CD14-positive monocyte (primary cell): ENCODE results near the gene PDE7B. TPM values are rescaled to one million over a fixed set of nuclear protein-coding genes. Genes with fewer than 3 reads are reported as not detected.

Experiments
- DNase-seq, 3 donors: peaks; one replicate each; pipeline ENCODE4 v3.0.0-alpha.2; 2011 to 2022
- H2AFZ ChIP-seq: 2 replicates; pipeline ENCODE4 v1.6.0; 2012; ENCODE audit warnings: mild to moderate bottlenecking, low read depth, low read length, inconsistent platforms; ENCODE audit not compliant: insufficient read depth, poor library complexity, severe bottlenecking
- H3K27ac ChIP-seq, 2 donors: 1 replicate in 1 of 2; 2 replicates in 1 of 2; pipeline ENCODE4 v1.5.1; 2012 to 2013; ENCODE audit warnings: low read length in 2 of 2, control low read depth in 1 of 2, inconsistent platforms in 1 of 2, low read depth in 1 of 2, mild to moderate bottlenecking in 1 of 2
- H3K27me3 ChIP-seq, 2 donors: one replicate each; pipeline versions ENCODE4 v1.6.0 to v1.6.1; 2011 to 2013; ENCODE audit warnings: low read length in 2 of 2; ENCODE audit not compliant: control insufficient read depth in 2 of 2, insufficient read depth in 2 of 2
- H3K36me3 ChIP-seq, 2 donors: replicated peaks in 1 of 2; 1 replicate in 1 of 2; 2 replicates in 1 of 2; pipeline versions ENCODE4 v1.5.1 to v1.6.1; 2012 to 2013; ENCODE audit warnings: low read length in 2 of 2, control low read depth in 1 of 2, inconsistent platforms in 1 of 2, mild to moderate bottlenecking in 1 of 2; ENCODE audit not compliant: insufficient read depth in 2 of 2, control insufficient read depth in 1 of 2
- H3K4me1 ChIP-seq, 2 donors: 1 replicate in 1 of 2; 2 replicates in 1 of 2; pipeline versions ENCODE4 v1.5.1 to v1.6.1; 2012 to 2013; ENCODE audit warnings: low read length in 2 of 2, control low read depth in 1 of 2, inconsistent platforms in 1 of 2, mild to moderate bottlenecking in 1 of 2, moderate library complexity in 1 of 2; ENCODE audit not compliant: insufficient read depth in 2 of 2, control insufficient read depth in 1 of 2
- H3K4me2 ChIP-seq: replicated peaks from 2 replicates; pipeline ENCODE3; 2012; ENCODE audit warnings: low read length, moderate library complexity, mild to moderate bottlenecking; ENCODE audit not compliant: poor library complexity, severe bottlenecking; ENCODE audit errors: extremely low read depth
- H3K4me3 ChIP-seq, 3 experiments: fragments of 200-600 bp in 1 of 3; sonication (generic) in 1 of 3; replicated peaks in 1 of 3; 1 replicate in 2 of 3; 2 replicates in 1 of 3; pipeline ENCODE4 v1.5.1; 2011 to 2013; ENCODE audit warnings: low read length in 3 of 3, mild to moderate bottlenecking in 3 of 3, control low read depth in 2 of 3, low read depth in 2 of 3, inconsistent platforms in 1 of 3, moderate library complexity in 1 of 3
- H3K79me2 ChIP-seq: 2 replicates; pipeline ENCODE4 v1.6.0; 2012; ENCODE audit warnings: mild to moderate bottlenecking, control low read depth, inconsistent platforms, low read length, moderate library complexity; ENCODE audit not compliant: insufficient read depth
- H3K9ac ChIP-seq: 2 replicates; pipeline ENCODE4 v1.6.0; 2017; ENCODE audit warnings: low read length, mild to moderate bottlenecking; ENCODE audit not compliant: insufficient read depth, poor library complexity, severe bottlenecking
- H3K9me3 ChIP-seq, 2 donors: replicated peaks in 1 of 2; 1 replicate in 1 of 2; 2 replicates in 1 of 2; pipeline versions ENCODE4 v1.5.1 to v1.6.1; 2012 to 2013; ENCODE audit warnings: low read length in 2 of 2, control low read depth in 1 of 2; ENCODE audit not compliant: control insufficient read depth in 1 of 2, insufficient read depth in 1 of 2
- H4K20me1 ChIP-seq: 2 replicates; pipeline ENCODE4 v1.6.0; 2012; ENCODE audit warnings: mild to moderate bottlenecking, low read length, control low read depth, moderate library complexity; ENCODE audit not compliant: insufficient read depth
- H3K27ac Mint-ChIP-seq, 7 donors: one replicate each; pipeline ENCODE4 v1.8.0; 2020; ENCODE audit warnings: mild to moderate bottlenecking in 7 of 7, mixed read lengths in 7 of 7, moderate library complexity in 6 of 7, inconsistent platforms in 2 of 7
- H3K27me3 Mint-ChIP-seq, 3 donors: one replicate each; pipeline ENCODE4 v1.8.0; 2021 to 2022; ENCODE audit warnings: low read depth in 3 of 3, mild to moderate bottlenecking in 3 of 3, mixed read lengths in 3 of 3, moderate library complexity in 3 of 3, inconsistent platforms in 1 of 3
- H3K36me3 Mint-ChIP-seq, 2 donors: one replicate each; pipeline ENCODE4 v1.8.0; 2020; ENCODE audit warnings: mixed read lengths in 2 of 2, inconsistent platforms in 1 of 2, mild to moderate bottlenecking in 1 of 2
- H3K4me1 Mint-ChIP-seq: one replicate; pipeline ENCODE4 v1.8.0; 2020; ENCODE audit warnings: mild to moderate bottlenecking, mixed read lengths
- H3K4me3 Mint-ChIP-seq, 2 donors: one replicate each; pipeline ENCODE4 v1.8.0; 2020; ENCODE audit warnings: mild to moderate bottlenecking in 2 of 2, mixed read lengths in 2 of 2, moderate library complexity in 1 of 2
- H3K9me3 Mint-ChIP-seq, 7 donors: one replicate each; pipeline ENCODE4 v1.8.0; 2020 to 2022; ENCODE audit warnings: mixed read lengths in 7 of 7, mild to moderate bottlenecking in 6 of 7, moderate library complexity in 6 of 7, inconsistent platforms in 2 of 7
- CTCF ChIP-seq: fragments of 200-600 bp; IDR thresholded peaks from one replicate; pipeline ENCODE4 v1.8.0; 2022; ENCODE audit warnings: antibody characterized with exemption, mild to moderate bottlenecking
- WGBS: methylation state at CpG from one replicate; pipeline ENCODE4 v1.1.5; 2013; ENCODE audit warnings: missing lambda C conversion rate; ENCODE audit not compliant: insufficient coverage; 5-methylcytosine and 5-hydroxymethylcytosine counted together
- intact Hi-C, 2 donors: fragments of 100-400 bp; cut with micrococcal nuclease; formaldehyde crosslinking; loops; one replicate each; pipeline versions ENCODE4 v1.15.0 to v1.15.1; 2023
- polyA plus RNA-seq, 3 donors: library from polyadenylated mRNA; depleted of rRNA in 1 of 3; unstranded in 2 of 3; stranded (reverse) in 1 of 3; fragments of 300-500 nt in 2 of 3; fragments of >200 nt in 1 of 3; fragmentation: Illumina TruSeq in 2 of 3; gene quantifications; 1 replicate in 2 of 3; 2 replicates in 1 of 3; pipeline ENCODE4 v1.2.3, GENCODE V29; 2012 to 2021

Gene PDE7B
- polyA plus RNA-seq, 3 donors: 0.37 to 1.1 (median 0.89) TPM

GRCh38 chr6:135946674-135947073, 95.2 kb downstream of the PDE7B start:
- intact Hi-C loops: no loop called here
- Mint-ChIP-seq H3K27me3 (peaks cover 0 to 3% (median 0%) of the 10 kb centered on the region in 3 donors), H3K4me1 (peaks cover 4% of the 10 kb centered on the region), H3K9me3 (no peaks in the 10 kb centered on the region), H3K27ac (no peak overlapping the region), H3K36me3 (no peaks in the 10 kb centered on the region), H3K4me3 (no peak overlapping the region)
- no peak overlapping the region for H3K27ac ChIP-seq
- H3K79me2 ChIP-seq: no peaks in the 10 kb centered on the region
- H4K20me1 ChIP-seq: no peaks in the 10 kb centered on the region
- peaks cover 0 to 5% of the 10 kb centered on the region in 2 donors for H3K4me1 ChIP-seq
- H3K9ac ChIP-seq: no peak overlapping the region
- H3K36me3 ChIP-seq: no peaks in the 10 kb centered on the region
- no peaks in the 10 kb centered on the region for H3K9me3 ChIP-seq
- TF ChIP-seq CTCF: no peak
- no peak overlapping the region for H3K4me2 ChIP-seq
- no peak overlapping the region for H2AFZ ChIP-seq
- DNase-seq: no peak
- no peaks in the 10 kb centered on the region for H3K27me3 ChIP-seq
- no peak overlapping the region for H3K4me3 ChIP-seq
- WGBS: no CpG with 5 or more reads among the region's 3 CpGs

- DNase-seq: no peak
- Histone ChIP-seq H3K9me3 (no peaks in the 10 kb centered on the region), H2AFZ (no peak overlapping the region), H3K27me3 (no peaks in the 10 kb centered on the region), H3K4me3 (no peak overlapping the region), H3K4me2 (no peak overlapping the region), H3K79me2 (no peaks in the 10 kb centered on the region), H3K9ac (no peak overlapping the region), H3K36me3 (no peaks in the 10 kb centered on the region), H3K4me1 (peaks cover 17 to 25% of the 10 kb centered on the region in 2 donors), H4K20me1 (no peaks in the 10 kb centered on the region), H3K27ac (no peak overlapping the region)
- H3K4me3 Mint-ChIP-seq: no peak overlapping the region
- no peak for TF ChIP-seq CTCF
- WGBS: 100% methylated on average over 3 of the region's 7 CpGs
- intact Hi-C loops: no loop called here
- H3K4me1 Mint-ChIP-seq: peaks cover 4% of the 10 kb centered on the region
- no peaks in the 10 kb centered on the region for H3K9me3 Mint-ChIP-seq
- H3K27ac Mint-ChIP-seq: no peak overlapping the region
- H3K36me3 Mint-ChIP-seq: no peaks in the 10 kb centered on the region
- no peaks in the 10 kb centered on the region for H3K27me3 Mint-ChIP-seq
Observed at GRCh38 chr6:135950669-135951068, 99.2 kb downstream of the PDE7B start.
